ENCODE results near the gene DAPK2. TPM values are rescaled to one million over a fixed set of nuclear protein-coding genes. Genes with fewer than 3 reads are reported as not detected.
A peak's percentile ranks its signal among the peaks of the same experiment; 100 is the strongest.

DAPK2 gene
- total and polyA plus RNA-seq, 5 donors from 2014 or later = 0.72 TPM; not detected in 4

GRCh38 chr15:64038878-64039610, 7.2 kb downstream of the DAPK2 start:
- Mint-ChIP-seq H3K27ac (no peak overlapping the region), H3K27me3 (peaks cover 37% of the 10 kb centered on the region)

GRCh38 chr15:64037966-64038365, 8.3 kb downstream of the DAPK2 start:
- no peaks in the 10 kb centered on the region for H3K4me1 ChIP-seq (ENCODE audit: control insufficient read depth, insufficient read depth, low read length, poor library complexity, severe bottlenecking)
- Mint-ChIP-seq H3K4me1 (no peaks in the 10 kb centered on the region), H3K27ac (no peak overlapping the region), H3K4me3 (no peak overlapping the region), H3K9me3 (no peaks in the 10 kb centered on the region), H3K27me3 (peaks cover 27% of the 10 kb centered on the region), H3K36me3 (no peaks in the 10 kb centered on the region)
- no peak overlapping the region for H3K4me3 ChIP-seq (ENCODE audit: low read depth, low read length)
- H3K27me3 ChIP-seq (ENCODE audit: control insufficient read depth, insufficient read depth, low read length) = no peaks in the 10 kb centered on the region
- H3K9me3 ChIP-seq (ENCODE audit: control insufficient read depth in 2 of 2, low read length in 2 of 2) = no peaks in the 10 kb centered on the region
- no peak for ATAC-seq (ENCODE audit: low read depth in 2 of 2)
- DNase-seq = no peak
- no peak overlapping the region for H3K27ac ChIP-seq (ENCODE audit: insufficient read depth, low read length, poor library complexity, severe bottlenecking)
- H3K36me3 ChIP-seq (ENCODE audit: control insufficient read depth, insufficient read depth, low read length) = no peaks in the 10 kb centered on the region

More at GRCh38 chr15:64038878-64039610, 7.2 kb downstream of the DAPK2 start:
- Histone ChIP-seq H3K4me1 (ENCODE audit: control insufficient read depth, insufficient read depth, low read length, poor library complexity, severe bottlenecking) (no peaks in the 10 kb centered on the region), H3K4me3 (ENCODE audit: low read depth, low read length) (no peak overlapping the region), H3K27me3 (ENCODE audit: control insufficient read depth, insufficient read depth, low read length) (no peaks in the 10 kb centered on the region), H3K27ac (ENCODE audit: insufficient read depth, low read length, poor library complexity, severe bottlenecking) (no peak overlapping the region), H3K36me3 (ENCODE audit: control insufficient read depth, insufficient read depth, low read length) (no peaks in the 10 kb centered on the region), H3K9me3 (ENCODE audit: control insufficient read depth in 2 of 2, low read length in 2 of 2) (no peaks in the 10 kb centered on the region)
- no peak overlapping the region for H3K4me3 Mint-ChIP-seq
- H3K4me1 Mint-ChIP-seq = no peaks in the 10 kb centered on the region
- H3K36me3 Mint-ChIP-seq = no peaks in the 10 kb centered on the region
- ATAC-seq (ENCODE audit: low read depth in 2 of 2) (no peak), DNase-seq (no peak)
- no peaks in the 10 kb centered on the region for H3K9me3 Mint-ChIP-seq

GRCh38 chr15:64037116-64037515, 9.2 kb downstream of the DAPK2 start:
- peak overlapping the region in 1 of 3 donors; percentile 62 for H3K27ac Mint-ChIP-seq

GRCh38 chr15:64035525-64035924, 10.8 kb downstream of the DAPK2 start:
- no peaks in the 10 kb centered on the region for H3K4me1 Mint-ChIP-seq
- Histone ChIP-seq H3K27me3 (ENCODE audit: control insufficient read depth, insufficient read depth, low read length) (no peaks in the 10 kb centered on the region), H3K4me3 (ENCODE audit: low read depth, low read length) (no peak overlapping the region), H3K4me1 (ENCODE audit: control insufficient read depth, insufficient read depth, low read length, poor library complexity, severe bottlenecking) (no peaks in the 10 kb centered on the region), H3K9me3 (ENCODE audit: control insufficient read depth in 2 of 2, low read length in 2 of 2) (no peaks in the 10 kb centered on the region), H3K36me3 (ENCODE audit: control insufficient read depth, insufficient read depth, low read length) (no peaks in the 10 kb centered on the region), H3K27ac (ENCODE audit: insufficient read depth, low read length, poor library complexity, severe bottlenecking) (no peak overlapping the region)
- no peaks in the 10 kb centered on the region for H3K36me3 Mint-ChIP-seq
- ATAC-seq (ENCODE audit: low read depth in 2 of 2) (no peak), DNase-seq (no peak)
- H3K9me3 Mint-ChIP-seq = no peaks in the 10 kb centered on the region
- peaks cover 19% of the 10 kb centered on the region for H3K27me3 Mint-ChIP-seq
- peak overlapping the region in 1 of 3 donors; percentile 10 for H3K27ac Mint-ChIP-seq
- no peak overlapping the region for H3K4me3 Mint-ChIP-seq

More at GRCh38 chr15:64037116-64037515, 9.2 kb downstream of the DAPK2 start:
- ATAC-seq (ENCODE audit: low read depth in 2 of 2) = no peak
- no peak overlapping the region for H3K4me3 Mint-ChIP-seq
- no peaks in the 10 kb centered on the region for H3K27me3 ChIP-seq (ENCODE audit: control insufficient read depth, insufficient read depth, low read length)
- H3K4me3 ChIP-seq (ENCODE audit: low read depth, low read length) = no peak overlapping the region
- H3K9me3 ChIP-seq (ENCODE audit: control insufficient read depth in 2 of 2, low read length in 2 of 2) = no peaks in the 10 kb centered on the region
- no peaks in the 10 kb centered on the region for H3K4me1 Mint-ChIP-seq
- no peak overlapping the region for H3K27ac ChIP-seq (ENCODE audit: insufficient read depth, low read length, poor library complexity, severe bottlenecking)
- no peaks in the 10 kb centered on the region for H3K4me1 ChIP-seq (ENCODE audit: control insufficient read depth, insufficient read depth, low read length, poor library complexity, severe bottlenecking)
- no peaks in the 10 kb centered on the region for H3K36me3 ChIP-seq (ENCODE audit: control insufficient read depth, insufficient read depth, low read length)
- no peak for DNase-seq
- H3K27me3 Mint-ChIP-seq = peaks cover 21% of the 10 kb centered on the region
- H3K9me3 Mint-ChIP-seq = no peaks in the 10 kb centered on the region
- no peaks in the 10 kb centered on the region for H3K36me3 Mint-ChIP-seq

GRCh38 chr15:64034519-64034918, 11.8 kb downstream of the DAPK2 start:
- H3K4me3 ChIP-seq (ENCODE audit: low read depth, low read length) = no peak overlapping the region
- DNase-seq (no peak), ATAC-seq (ENCODE audit: low read depth in 2 of 2) (no peak)
- no peaks in the 10 kb centered on the region for H3K4me1 ChIP-seq (ENCODE audit: control insufficient read depth, insufficient read depth, low read length, poor library complexity, severe bottlenecking)
- H3K4me3 Mint-ChIP-seq = no peak overlapping the region
- H3K9me3 ChIP-seq (ENCODE audit: control insufficient read depth in 2 of 2, low read length in 2 of 2) = no peaks in the 10 kb centered on the region
- H3K27ac ChIP-seq (ENCODE audit: insufficient read depth, low read length, poor library complexity, severe bottlenecking) = no peak overlapping the region
- no peaks in the 10 kb centered on the region for H3K36me3 ChIP-seq (ENCODE audit: control insufficient read depth, insufficient read depth, low read length)
- no peak overlapping the region for H3K27ac Mint-ChIP-seq
- no peaks in the 10 kb centered on the region for H3K36me3 Mint-ChIP-seq
- H3K9me3 Mint-ChIP-seq = no peaks in the 10 kb centered on the region
- no peaks in the 10 kb centered on the region for H3K4me1 Mint-ChIP-seq
- no peaks in the 10 kb centered on the region for H3K27me3 ChIP-seq (ENCODE audit: control insufficient read depth, insufficient read depth, low read length)
- H3K27me3 Mint-ChIP-seq = peaks cover 13% of the 10 kb centered on the region

GRCh38 chr15:64032329-64032728, 14.0 kb downstream of the DAPK2 start:
- DNase-seq (no peak), ATAC-seq (ENCODE audit: low read depth in 2 of 2) (no peak)
- H3K4me1 Mint-ChIP-seq = no peaks in the 10 kb centered on the region
- H3K9me3 ChIP-seq (ENCODE audit: control insufficient read depth in 2 of 2, low read length in 2 of 2) = no peaks in the 10 kb centered on the region
- no peaks in the 10 kb centered on the region for H3K36me3 ChIP-seq (ENCODE audit: control insufficient read depth, insufficient read depth, low read length)
- no peak overlapping the region for H3K27ac ChIP-seq (ENCODE audit: insufficient read depth, low read length, poor library complexity, severe bottlenecking)
- H3K27me3 Mint-ChIP-seq = peaks cover 10% of the 10 kb centered on the region
- no peaks in the 10 kb centered on the region for H3K27me3 ChIP-seq (ENCODE audit: control insufficient read depth, insufficient read depth, low read length)
- no peak overlapping the region for H3K4me3 ChIP-seq (ENCODE audit: low read depth, low read length)
- H3K27ac Mint-ChIP-seq = no peak overlapping the region
- H3K4me1 ChIP-seq (ENCODE audit: control insufficient read depth, insufficient read depth, low read length, poor library complexity, severe bottlenecking) = no peaks in the 10 kb centered on the region
- H3K36me3 Mint-ChIP-seq = no peaks in the 10 kb centered on the region
- no peak overlapping the region for H3K4me3 Mint-ChIP-seq
- H3K9me3 Mint-ChIP-seq = no peaks in the 10 kb centered on the region

GRCh38 chr15:64030123-64030522, 16.2 kb downstream of the DAPK2 start:
- Histone ChIP-seq H3K27me3 (ENCODE audit: control insufficient read depth, insufficient read depth, low read length) (no peaks in the 10 kb centered on the region), H3K27ac (ENCODE audit: insufficient read depth, low read length, poor library complexity, severe bottlenecking) (no peak overlapping the region), H3K36me3 (ENCODE audit: control insufficient read depth, insufficient read depth, low read length) (no peaks in the 10 kb centered on the region), H3K9me3 (ENCODE audit: control insufficient read depth in 2 of 2, low read length in 2 of 2) (no peaks in the 10 kb centered on the region), H3K4me3 (ENCODE audit: low read depth, low read length) (no peak overlapping the region), H3K4me1 (ENCODE audit: control insufficient read depth, insufficient read depth, low read length, poor library complexity, severe bottlenecking) (no peaks in the 10 kb centered on the region)
- DNase-seq = no peak
- H3K4me1 Mint-ChIP-seq = no peaks in the 10 kb centered on the region
- no peak overlapping the region for H3K4me3 Mint-ChIP-seq
- no peaks in the 10 kb centered on the region for H3K36me3 Mint-ChIP-seq
- no peaks in the 10 kb centered on the region for H3K9me3 Mint-ChIP-seq
- peaks cover 10% of the 10 kb centered on the region for H3K27me3 Mint-ChIP-seq
- no peak for ATAC-seq (ENCODE audit: low read depth in 2 of 2)
- H3K27ac Mint-ChIP-seq = no peak overlapping the region

- peak overlapping the region in 1 of 3 donors; percentile 65 for H3K27ac Mint-ChIP-seq
These were observed 16.7 kb downstream of the DAPK2 start for GRCh38 chr15:64029633-64030032.

More at GRCh38 chr15:64029633-64030032, 16.7 kb downstream of the DAPK2 start:
- no peaks in the 10 kb centered on the region for H3K4me1 ChIP-seq (ENCODE audit: control insufficient read depth, insufficient read depth, low read length, poor library complexity, severe bottlenecking)
- H3K9me3 ChIP-seq (ENCODE audit: control insufficient read depth in 2 of 2, low read length in 2 of 2) = no peaks in the 10 kb centered on the region
- ATAC-seq (ENCODE audit: low read depth in 2 of 2) (no peak), DNase-seq (no peak)
- H3K27me3 ChIP-seq (ENCODE audit: control insufficient read depth, insufficient read depth, low read length) = no peaks in the 10 kb centered on the region
- H3K4me1 Mint-ChIP-seq = no peaks in the 10 kb centered on the region
- H3K36me3 Mint-ChIP-seq = no peaks in the 10 kb centered on the region
- no peak overlapping the region for H3K27ac ChIP-seq (ENCODE audit: insufficient read depth, low read length, poor library complexity, severe bottlenecking)
- no peak overlapping the region for H3K4me3 Mint-ChIP-seq
- H3K4me3 ChIP-seq (ENCODE audit: low read depth, low read length) = no peak overlapping the region
- peaks cover 10% of the 10 kb centered on the region for H3K27me3 Mint-ChIP-seq
- no peaks in the 10 kb centered on the region for H3K36me3 ChIP-seq (ENCODE audit: control insufficient read depth, insufficient read depth, low read length)
- H3K9me3 Mint-ChIP-seq = no peaks in the 10 kb centered on the region

Measured in CD4-positive, CD25-positive, alpha-beta regulatory T cell (primary cell).